Mesendoderm (in vitro differentiated cells): ENCODE measurements around the gene ZDHHC19.
A peak's percentile ranks its signal among the peaks of the same experiment; 100 is the strongest.
"Not testable (repeated sequence)": the region's sequence is repeated elsewhere in the genome, so short reads cannot be mapped to it uniquely, and the experiment has no call there.

Source experiments
- DNase-seq: peaks from one replicate; pipeline ENCODE4 v3.0.0; 2013
- H2AK5ac ChIP-seq: 2 replicates; pipeline ENCODE4 v1.6.1; 2013; ENCODE audit warnings: low read length, inconsistent platforms
- H2BK120ac ChIP-seq: 2 replicates; pipeline ENCODE4 v1.6.1; 2013; ENCODE audit warnings: low read depth, mild to moderate bottlenecking, low read length, moderate library complexity, mixed read lengths
- H2BK15ac ChIP-seq: replicated peaks from 2 replicates; pipeline ENCODE4 v1.6.1; 2013; ENCODE audit warnings: low read depth, mild to moderate bottlenecking, moderate library complexity
- H2BK5ac ChIP-seq: 2 replicates; pipeline ENCODE4 v1.6.1; 2013; ENCODE audit warnings: low read length, inconsistent platforms
- H3K18ac ChIP-seq: 2 replicates; pipeline ENCODE4 v1.6.1; 2013; ENCODE audit warnings: mild to moderate bottlenecking, low read length, mixed read lengths
- H3K23ac ChIP-seq: one replicate; pipeline ENCODE4 v1.6.1; 2013; ENCODE audit warnings: low read length
- H3K27ac ChIP-seq: 2 replicates; pipeline ENCODE4 v1.5.1; 2013; ENCODE audit warnings: low read depth, mild to moderate bottlenecking, inconsistent platforms, low read length, moderate library complexity
- H3K27me3 ChIP-seq: 2 replicates; pipeline ENCODE4 v1.6.1; 2013; ENCODE audit warnings: low read length, control low read depth, mild to moderate bottlenecking, inconsistent platforms; ENCODE audit not compliant: insufficient read depth, poor library complexity
- H3K36me3 ChIP-seq: 2 replicates; pipeline ENCODE4 v1.6.1; 2013; ENCODE audit warnings: low read length, inconsistent platforms; ENCODE audit not compliant: control insufficient read depth, insufficient read depth
- H3K4ac ChIP-seq: one replicate; pipeline ENCODE4 v1.6.1; 2013; ENCODE audit warnings: low read depth, mild to moderate bottlenecking, low read length, moderate library complexity
- H3K4me1 ChIP-seq: 2 replicates; pipeline ENCODE4 v1.6.1; 2013; ENCODE audit warnings: low read depth, low read length, inconsistent platforms; ENCODE audit not compliant: control insufficient read depth
- H3K4me2 ChIP-seq: 2 replicates; pipeline ENCODE4 v1.6.1; 2013; ENCODE audit warnings: low read length
- H3K4me3 ChIP-seq: 2 replicates; pipeline ENCODE4 v1.5.1; 2013; ENCODE audit warnings: mild to moderate bottlenecking, low read length
- H3K56ac ChIP-seq: one replicate; pipeline ENCODE4 v1.6.1; 2013; ENCODE audit warnings: low read length
- H3K79me1 ChIP-seq: 2 replicates; pipeline ENCODE4 v1.6.1; 2013; ENCODE audit warnings: low read length, inconsistent platforms
- H3K79me2 ChIP-seq: 2 replicates; pipeline ENCODE4 v1.6.1; 2013; ENCODE audit warnings: mild to moderate bottlenecking, low read length; ENCODE audit not compliant: control insufficient read depth, insufficient read depth
- H3K9ac ChIP-seq: 2 replicates; pipeline ENCODE4 v1.6.1; 2013; ENCODE audit warnings: low read length, inconsistent platforms
- H4K5ac ChIP-seq: one replicate; pipeline ENCODE4 v1.6.1; 2013; ENCODE audit warnings: low read length
- H4K8ac ChIP-seq: one replicate; pipeline ENCODE4 v1.6.1; 2013; ENCODE audit warnings: low read depth, mild to moderate bottlenecking, control low read depth, low read length, moderate library complexity
- WGBS: extraction: QIAGEN DNeasy Blood & Tissue Kit; methylation state at CpG from one replicate; pipeline ENCODE4 v1.1.7; 2013; ENCODE audit warnings: low lambda C conversion rate, missing lambda C conversion rate; ENCODE audit not compliant: insufficient coverage; ENCODE audit errors: extremely low coverage; 5-methylcytosine and 5-hydroxymethylcytosine counted together

Gene ZDHHC19

GRCh38 chr3:196192036-196192523, 19.1 kb downstream of the ZDHHC19 start:
- Histone ChIP-seq H3K23ac (peak overlapping the region; percentile 80), H3K79me1 (no peaks in the 10 kb centered on the region), H4K8ac (no peak overlapping the region), H3K4me1 (no peaks in the 10 kb centered on the region), H3K36me3 (no peaks in the 10 kb centered on the region), H2BK15ac (no peak overlapping the region), H2AK5ac (no peak overlapping the region), H2BK120ac (no peak overlapping the region), H3K18ac (no peak overlapping the region), H3K27me3 (no peaks in the 10 kb centered on the region), H3K9ac (peak overlapping the region; percentile 12), H3K27ac (no peak overlapping the region), H3K56ac (peak overlapping the region; percentile 19), H3K4ac (no peak overlapping the region), H2BK5ac (no peak overlapping the region), H3K79me2 (no peaks in the 10 kb centered on the region), H3K4me3 (no peak overlapping the region), H3K4me2 (no peak overlapping the region), H4K5ac (no peak overlapping the region)
- WGBS, result no CpG with 5 or more reads among the region's 11 CpGs
- DNase-seq, result peak; percentile 29

- Histone ChIP-seq H3K27ac (no peak overlapping the region), H3K4ac (no peak overlapping the region), H2BK15ac (no peak overlapping the region), H3K4me1 (no peaks in the 10 kb centered on the region), H3K4me3 (no peak overlapping the region), H3K79me1 (no peaks in the 10 kb centered on the region), H3K9ac (no peak overlapping the region), H3K18ac (no peak overlapping the region), H4K8ac (no peak overlapping the region), H2AK5ac (no peak overlapping the region), H3K36me3 (no peaks in the 10 kb centered on the region), H3K79me2 (no peaks in the 10 kb centered on the region), H3K27me3 (no peaks in the 10 kb centered on the region), H3K56ac (no peak overlapping the region), H3K4me2 (no peak overlapping the region), H2BK5ac (no peak overlapping the region), H4K5ac (no peak overlapping the region), H3K23ac (no peak overlapping the region), H2BK120ac (no peak overlapping the region)
- no CpG with 5 or more reads among the region's 16 CpGs for WGBS
- no peak for DNase-seq
These were observed 21.4 kb downstream of the ZDHHC19 start for GRCh38 chr3:196189566-196190347.

- Histone ChIP-seq H3K23ac (no peak overlapping the region), H3K4me2 (no peak overlapping the region), H4K8ac (no peak overlapping the region), H2AK5ac (no peak overlapping the region), H3K79me1 (no peaks in the 10 kb centered on the region), H3K27ac (no peak overlapping the region), H3K4me3 (no peak overlapping the region), H3K4ac (no peak overlapping the region), H2BK15ac (no peak overlapping the region), H3K27me3 (no peaks in the 10 kb centered on the region), H3K36me3 (no peaks in the 10 kb centered on the region), H3K79me2 (no peaks in the 10 kb centered on the region), H3K56ac (no peak overlapping the region), H3K4me1 (no peaks in the 10 kb centered on the region), H3K18ac (no peak overlapping the region), H3K9ac (no peak overlapping the region), H2BK120ac (no peak overlapping the region), H4K5ac (no peak overlapping the region), H2BK5ac (no peak overlapping the region)
- DNase-seq, result peak; percentile 73
- no CpG with 5 or more reads among the region's 31 CpGs for WGBS
These were observed 24.3 kb downstream of the ZDHHC19 start for GRCh38 chr3:196186651-196187573.

- no peak overlapping the region for H2AK5ac ChIP-seq
These were observed 26.3 kb downstream of the ZDHHC19 start for GRCh38 chr3:196184881-196185280.

GRCh38 chr3:196184169-196184432, 27.1 kb downstream of the ZDHHC19 start:
- H3K56ac ChIP-seq, H3K4ac ChIP-seq, H2AK5ac ChIP-seq, H3K4me3 ChIP-seq, H3K9ac ChIP-seq, H3K4me2 ChIP-seq, H4K5ac ChIP-seq, H3K79me1 ChIP-seq, H2BK15ac ChIP-seq, H2BK120ac ChIP-seq, DNase-seq, H2BK5ac ChIP-seq, H3K18ac ChIP-seq, H3K79me2 ChIP-seq, H3K36me3 ChIP-seq, H3K27me3 ChIP-seq, H3K27ac ChIP-seq, H4K8ac ChIP-seq, H3K4me1 ChIP-seq, H3K23ac ChIP-seq: not testable (repeated sequence)
- no CpG with 5 or more reads among the region's 4 CpGs for WGBS

More at GRCh38 chr3:196184881-196185280, 26.3 kb downstream of the ZDHHC19 start:
- Histone ChIP-seq H3K4me2 (no peak overlapping the region), H4K8ac (no peak overlapping the region), H3K23ac (no peak overlapping the region), H3K79me1 (no peaks in the 10 kb centered on the region), H3K36me3 (no peaks in the 10 kb centered on the region), H2BK120ac (no peak overlapping the region), H3K4me3 (no peak overlapping the region), H2BK15ac (no peak overlapping the region), H4K5ac (no peak overlapping the region), H3K4ac (no peak overlapping the region), H2BK5ac (no peak overlapping the region), H3K9ac (no peak overlapping the region), H3K27me3 (no peaks in the 10 kb centered on the region), H3K18ac (no peak overlapping the region), H3K27ac (no peak overlapping the region), H3K56ac (no peak overlapping the region), H3K79me2 (no peaks in the 10 kb centered on the region), H3K4me1 (no peaks in the 10 kb centered on the region)
- DNase-seq, result no peak
- no CpG with 5 or more reads among the region's 15 CpGs for WGBS
